ENCODE measurements around the gene EDN1. TPM values are rescaled to one million over a fixed set of nuclear protein-coding genes. Genes with fewer than 3 reads are reported as not detected.

Gene EDN1
- total RNA-seq, 4 donors from 2014 or later = 5.4 to 29.1 (median 23.0) TPM

GRCh38 chr6:12304487-12304886 lies 14.3 kb downstream of the EDN1 start:
- no peaks in the 10 kb centered on the region for H3K36me3 ChIP-seq
- WGBS = 97% methylated on average over 2 of the region's 2 CpGs
- DNase-seq (ENCODE audit: extremely low spot score) = no peak

GRCh38 chr6:12309070-12309469 lies 18.9 kb downstream of the EDN1 start:
- intact Hi-C loops (cut with DNase I) = no loop called here

More at GRCh38 chr6:12304487-12304886, 14.3 kb downstream of the EDN1 start:
- H3K4me3 ChIP-seq = no peak overlapping the region
- H3K9me3 ChIP-seq = no peaks in the 10 kb centered on the region
- no peaks in the 10 kb centered on the region for H3K27me3 ChIP-seq
- no peak overlapping the region for H3K27ac ChIP-seq (replicated peaks in 1 of 4)
- intact Hi-C loops (cut with DNase I) = no loop called here
- TF ChIP-seq POLR2A (IDR thresholded peaks at IDR 0.05; ENCODE audit: low read depth) (no peak), CTCF (IDR thresholded peaks at IDR 0.05) (no peak), POLR2AphosphoS5 (IDR thresholded peaks at IDR 0.05) (no peak), EP300 (IDR thresholded peaks at IDR 0.05) (no peak)
- H3K4me1 ChIP-seq = no peaks in the 10 kb centered on the region

GRCh38 chr6:12311106-12311505 lies 20.9 kb downstream of the EDN1 start:
- no peaks in the 10 kb centered on the region for H3K36me3 ChIP-seq
- no peaks in the 10 kb centered on the region for H3K9me3 ChIP-seq
- peaks cover 0 to 7% (median 0%) of the 10 kb centered on the region in 4 donors for H3K4me1 ChIP-seq
- DNase-seq (ENCODE audit: extremely low spot score) = peak; percentile 78
- TF ChIP-seq CTCF (IDR thresholded peaks at IDR 0.05) = no peak
- no peak for TF ChIP-seq EP300 (IDR thresholded peaks at IDR 0.05)
- TF ChIP-seq POLR2A (IDR thresholded peaks at IDR 0.05; ENCODE audit: low read depth) = no peak
- no peak for TF ChIP-seq POLR2AphosphoS5 (IDR thresholded peaks at IDR 0.05)
- H3K27ac ChIP-seq (replicated peaks in 1 of 4) = no peak overlapping the region
- intact Hi-C loops (cut with DNase I) = no loop called here
- no peak overlapping the region for H3K4me3 ChIP-seq
- 100% methylated on average over 2 of the region's 2 CpGs for WGBS
- no peaks in the 10 kb centered on the region for H3K27me3 ChIP-seq

More at GRCh38 chr6:12309070-12309469, 18.9 kb downstream of the EDN1 start:
- Histone ChIP-seq H3K27me3 (no peaks in the 10 kb centered on the region), H3K4me1 (peaks cover 0 to 2% (median 0%) of the 10 kb centered on the region in 4 donors), H3K27ac (replicated peaks in 1 of 4) (no peak overlapping the region), H3K9me3 (no peaks in the 10 kb centered on the region), H3K4me3 (no peak overlapping the region), H3K36me3 (no peaks in the 10 kb centered on the region)
- WGBS = 100% methylated on average over 2 of the region's 2 CpGs
- peak; percentile 14 for DNase-seq (ENCODE audit: extremely low spot score)
- no peak for TF ChIP-seq POLR2A (IDR thresholded peaks at IDR 0.05; ENCODE audit: low read depth)
- no peak for TF ChIP-seq POLR2AphosphoS5 (IDR thresholded peaks at IDR 0.05)
- TF ChIP-seq EP300 (IDR thresholded peaks at IDR 0.05) = no peak
- TF ChIP-seq CTCF (IDR thresholded peaks at IDR 0.05) = no peak

- H3K27ac ChIP-seq (replicated peaks in 1 of 4) = no peak overlapping the region
- H3K4me3 ChIP-seq = no peak overlapping the region
- intact Hi-C loops (cut with DNase I) = no loop called here
- H3K9me3 ChIP-seq = no peaks in the 10 kb centered on the region
- TF ChIP-seq POLR2A (IDR thresholded peaks at IDR 0.05; ENCODE audit: low read depth) (no peak), POLR2AphosphoS5 (IDR thresholded peaks at IDR 0.05) (no peak), CTCF (IDR thresholded peaks at IDR 0.05) (no peak), EP300 (IDR thresholded peaks at IDR 0.05) (no peak)
- WGBS = 71% methylated on average over 2 of the region's 2 CpGs
- peak; percentile 37 for DNase-seq (ENCODE audit: extremely low spot score)
- H3K36me3 ChIP-seq = no peaks in the 10 kb centered on the region
- H3K4me1 ChIP-seq = peaks cover 0 to 7% (median 0%) of the 10 kb centered on the region in 4 donors
- H3K27me3 ChIP-seq = no peaks in the 10 kb centered on the region
Observed at GRCh38 chr6:12312736-12313135, 22.6 kb downstream of the EDN1 start.

All from esophagus muscularis mucosa (tissue), 4 donors.